Muscle of back (tissue), 11 donors: ENCODE results near the gene COL25A1. TPM values are rescaled to one million over a fixed set of nuclear protein-coding genes. Genes with fewer than 3 reads are reported as not detected.
"Not testable (repeated sequence)": the region's sequence is repeated elsewhere in the genome, so short reads cannot be mapped to it uniquely, and the experiment has no call there.

Experiments used
- DNase-seq, 3 donors: peaks; one replicate each; pipeline versions ENCODE4 v3.0.0 to v3.0.0-alpha.2; 2013
- polyA plus RNA-seq, 10 donors: library from polyadenylated mRNA; unstranded; fragments of 120-200 nt; gene quantifications; one replicate each; pipeline ENCODE4 v1.2.1, GENCODE V29; 2013; ENCODE audit not compliant: insufficient read length in 10 of 10

Gene COL25A1
- polyA plus RNA-seq, 10 donors = 4.2 to 8.4 (median 4.8) TPM

GRCh38 chr4:108877821-108878220 lies 424.6 kb downstream of the COL25A1 start:
- no peak for DNase-seq

GRCh38 chr4:108874806-108875205 lies 427.7 kb downstream of the COL25A1 start:
- no peak for DNase-seq

- DNase-seq = not testable (repeated sequence)
These were observed 432.5 kb downstream of the COL25A1 start for GRCh38 chr4:108869970-108870369.

GRCh38 chr4:108868606-108869227 lies 433.7 kb downstream of the COL25A1 start:
- no peak for DNase-seq

GRCh38 chr4:108867476-108867875 lies 435.0 kb downstream of the COL25A1 start:
- no peak for DNase-seq

- peak in 1 of 3 donors; percentile 29 for DNase-seq
These were observed 441.1 kb downstream of the COL25A1 start for GRCh38 chr4:108861334-108861733.

GRCh38 chr4:108854786-108855185 lies 447.7 kb downstream of the COL25A1 start:
- DNase-seq = no peak

- no peak for DNase-seq
These were observed 449.8 kb downstream of the COL25A1 start for GRCh38 chr4:108852691-108853090.

GRCh38 chr4:108851366-108851765 lies 451.1 kb downstream of the COL25A1 start:
- peak in 1 of 3 donors; percentile 36 for DNase-seq

- peak in 1 of 3 donors; percentile 46 for DNase-seq
These were observed 452.2 kb downstream of the COL25A1 start for GRCh38 chr4:108850219-108850649.

- DNase-seq = peak in 1 of 3 donors; percentile 48
These were observed 452.8 kb downstream of the COL25A1 start for GRCh38 chr4:108849611-108850168.

- DNase-seq = no peak
These were observed 455.9 kb downstream of the COL25A1 start for GRCh38 chr4:108846568-108846967.

GRCh38 chr4:108840426-108840975 lies 462.0 kb downstream of the COL25A1 start:
- no peak for DNase-seq

- no peak for DNase-seq
These were observed 463.1 kb downstream of the COL25A1 start for GRCh38 chr4:108839333-108839732.

- peak in 1 of 3 donors; percentile 25 for DNase-seq
These were observed 464.0 kb downstream of the COL25A1 start for GRCh38 chr4:108838451-108838850.

- peak; percentile 45 to 63 (median 45) for DNase-seq
These were observed 467.5 kb downstream of the COL25A1 start for GRCh38 chr4:108834835-108835384.

GRCh38 chr4:108834166-108834834 lies 468.2 kb downstream of the COL25A1 start:
- peak in 1 of 3 donors; percentile 79 for DNase-seq

GRCh38 chr4:108833046-108833445 lies 469.4 kb downstream of the COL25A1 start:
- peak in 1 of 3 donors; percentile 22 for DNase-seq

- DNase-seq = peak in 2 of 3 donors; percentile 17 to 21
These were observed 470.6 kb downstream of the COL25A1 start for GRCh38 chr4:108831886-108832285.

GRCh38 chr4:108831291-108831690 lies 471.2 kb downstream of the COL25A1 start:
- DNase-seq = no peak

GRCh38 chr4:108830509-108831244 lies 471.8 kb downstream of the COL25A1 start:
- peak; percentile 52 to 64 (median 57) for DNase-seq
